GM23338 (cell line): ENCODE results near the gene EPS8L2. TPM values are rescaled to one million over a fixed set of nuclear protein-coding genes. Genes with fewer than 3 reads are reported as not detected.

Experiments
- ATAC-seq: fragments of 200-7000 bp; cut with Tn5 transposase; 3 replicates; pipeline ENCODE4 v1.9.1; 2020
- DNase-seq: peaks from one replicate; pipeline ENCODE4 v3.0.0-alpha.2; 2015; ENCODE audit warnings: low spot score
- H2AFZ ChIP-seq: fragments of 200-600 bp; sonication (generic); 2 replicates; pipeline ENCODE4 v1.8.0; 2016; ENCODE audit warnings: antibody characterized with exemption, mild to moderate bottlenecking, moderate library complexity
- H3F3A ChIP-seq: fragments of 200-600 bp; sonication (generic); replicated peaks from 2 replicates; pipeline ENCODE4 v1.8.0; 2017; ENCODE audit warnings: antibody characterized with exemption, mixed run types, low read depth
- H3K27ac ChIP-seq: fragments of 200-600 bp; sonication (generic); 2 replicates; pipeline ENCODE4 v1.6.1; 2016; ENCODE audit warnings: low read depth
- H3K27me3 ChIP-seq: fragments of 200-600 bp; sonication (generic); 2 replicates; pipeline ENCODE4 v1.8.0; 2016; ENCODE audit warnings: mild to moderate bottlenecking, mixed run types, moderate library complexity; ENCODE audit not compliant: insufficient read depth
- H3K36me3 ChIP-seq: fragments of 200-600 bp; sonication (generic); 2 replicates; pipeline ENCODE4 v1.8.0; 2016; ENCODE audit warnings: mild to moderate bottlenecking; ENCODE audit not compliant: insufficient read depth
- H3K4me1 ChIP-seq: fragments of 200-600 bp; sonication (generic); 2 replicates; pipeline ENCODE4 v1.8.0; 2016; ENCODE audit warnings: mild to moderate bottlenecking, moderate library complexity; ENCODE audit not compliant: insufficient read depth
- H3K4me2 ChIP-seq: fragments of 200-600 bp; sonication (generic); 2 replicates; pipeline ENCODE4 v1.7.1; 2017; ENCODE audit warnings: mixed run types
- H3K4me3 ChIP-seq: fragments of 200-600 bp; sonication (generic); 2 replicates; pipeline ENCODE4 v1.6.1; 2016; ENCODE audit warnings: mixed run types
- H3K79me2 ChIP-seq: fragments of 200-600 bp; sonication (generic); replicated peaks from 2 replicates; pipeline ENCODE4 v1.8.0; 2017; ENCODE audit warnings: mild to moderate bottlenecking; ENCODE audit not compliant: insufficient read depth
- H3K9me2 ChIP-seq: fragments of 200-600 bp; sonication (generic); 2 replicates; pipeline ENCODE4 v1.8.0; 2017; ENCODE audit not compliant: insufficient read depth
- H4K20me1 ChIP-seq: fragments of 200-600 bp; sonication (generic); replicated peaks from 2 replicates; pipeline ENCODE4 v1.8.0; 2017; ENCODE audit warnings: mild to moderate bottlenecking; ENCODE audit not compliant: insufficient read depth
- H3K27ac Mint-ChIP-seq: 2 replicates; pipeline ENCODE4 v1.8.0; 2020; ENCODE audit warnings: inconsistent platforms, mild to moderate bottlenecking, moderate library complexity, mixed read lengths
- H3K27me3 Mint-ChIP-seq: 3 replicates; pipeline ENCODE4 v1.8.0; 2022; ENCODE audit warnings: low read depth, mild to moderate bottlenecking, moderate library complexity, mixed read lengths, inconsistent platforms; ENCODE audit not compliant: insufficient read depth, poor library complexity
- H3K36me3 Mint-ChIP-seq: 3 replicates; pipeline ENCODE4 v1.8.0; 2021; ENCODE audit warnings: low read depth, mild to moderate bottlenecking, inconsistent platforms, moderate library complexity, mixed read lengths
- H3K4me1 Mint-ChIP-seq: 3 replicates; pipeline ENCODE4 v1.8.0; 2020; ENCODE audit warnings: mild to moderate bottlenecking, inconsistent platforms, mixed read lengths
- H3K4me3 Mint-ChIP-seq: 3 replicates; pipeline ENCODE4 v1.8.0; 2021; ENCODE audit warnings: moderate library complexity, mild to moderate bottlenecking, inconsistent platforms, mixed read lengths
- H3K9me3 Mint-ChIP-seq: 3 replicates; pipeline ENCODE4 v1.8.0; 2020; ENCODE audit warnings: moderate library complexity, mild to moderate bottlenecking, inconsistent platforms, mixed read lengths
- EZH2 ChIP-seq: fragments of 200-600 bp; sonication (generic); IDR thresholded peaks from one replicate; pipeline ENCODE4 v1.8.0; 2017; ENCODE audit warnings: antibody characterized with exemption, mild to moderate bottlenecking, low read depth; ENCODE audit not compliant: unreplicated experiment
- POLR2AphosphoS5 ChIP-seq: IDR thresholded peaks from 2 replicates; pipeline ENCODE4 v1.6.1; 2016; ENCODE audit warnings: antibody characterized with exemption, low read depth
- ZNF462 ChIP-seq: fragments of 250-450 bp; sonication (Bioruptor Pico); IDR thresholded peaks from 2 replicates; pipeline ENCODE4 v1.5.0; 2020; ENCODE audit warnings: mild to moderate bottlenecking, moderate library complexity
- polyA plus RNA-seq: library from polyadenylated mRNA; unstranded; fragments of >200 nt; fragmentation: Nextera tagmentation; extraction: Ambion mirVana; gene quantifications from 2 replicates; pipeline ENCODE4 v1.2.1, GENCODE V29; 2016
- total RNA-seq: library from RNA; depleted of rRNA; stranded (reverse); fragments of >200 nt; shearing (Covaris generic); gene quantifications from 2 replicates; pipeline ENCODE4 v1.2.3, GENCODE V29; 2014

EPS8L2 gene
- total and polyA plus RNA-seq, 2 experiments from 2014 or later: 38.7 to 59.4 TPM

- H3K27ac ChIP-seq: 0 out of 2 replicates have a peak overlapping the region, but pooled peaks have one; percentile 32
- no peaks in the 10 kb centered on the region for H3K9me2 ChIP-seq
- ATAC-seq (peak; percentile 30), DNase-seq (no peak)
- Mint-ChIP-seq H3K4me1 (peaks cover 10% of the 10 kb centered on the region), H3K27ac (peak overlapping the region; percentile 90; the same call in 1 of the 2 replicates), H3K27me3 (peaks cover 32% of the 10 kb centered on the region), H3K36me3 (peaks cover 82% of the 10 kb centered on the region), H3K4me3 (no peak overlapping the region), H3K9me3 (no peaks in the 10 kb centered on the region)
- peaks cover 66% of the 10 kb centered on the region for H3F3A ChIP-seq
- no peak overlapping the region for H3K4me2 ChIP-seq
- H3K27me3 ChIP-seq: no peaks in the 10 kb centered on the region
- no peak overlapping the region for H2AFZ ChIP-seq
- no peak overlapping the region for H3K4me3 ChIP-seq
- H3K4me1 ChIP-seq: peaks cover 8% of the 10 kb centered on the region
- no peaks in the 10 kb centered on the region for H3K79me2 ChIP-seq
- H3K36me3 ChIP-seq: peaks cover 46% of the 10 kb centered on the region
- peaks cover 8% of the 10 kb centered on the region; the same call in 1 of the 2 replicates for H4K20me1 ChIP-seq
- TF ChIP-seq ZNF462 (no peak), POLR2AphosphoS5 (peak; percentile 10; the same call in 1 of the 2 replicates)
Measured at GRCh38 chr11:763549-764321, 57.7 kb downstream of the EPS8L2 start.

GRCh38 chr11:764322-765024, 58.4 kb downstream of the EPS8L2 start:
- Mint-ChIP-seq H3K4me1 (peaks cover 10% of the 10 kb centered on the region), H3K4me3 (no peak overlapping the region), H3K27me3 (peaks cover 32% of the 10 kb centered on the region), H3K27ac (no peak overlapping the region), H3K36me3 (peaks cover 82% of the 10 kb centered on the region), H3K9me3 (no peaks in the 10 kb centered on the region)
- peaks cover 43% of the 10 kb centered on the region for H3K36me3 ChIP-seq
- TF ChIP-seq POLR2AphosphoS5 (peak; percentile 5; the same call in 1 of the 2 replicates), EZH2 (no peak)
- H3F3A ChIP-seq: peaks cover 64% of the 10 kb centered on the region
- no peak overlapping the region for H3K4me2 ChIP-seq
- no peak overlapping the region for H2AFZ ChIP-seq
- H4K20me1 ChIP-seq: peaks cover 6% of the 10 kb centered on the region; the same call in 1 of the 2 replicates
- no peak overlapping the region for H3K4me3 ChIP-seq
- H3K79me2 ChIP-seq: no peaks in the 10 kb centered on the region
- 0 out of 2 replicates have a peak overlapping the region, but pooled peaks have one; percentile 63 for H3K27ac ChIP-seq
- ATAC-seq: no peak
- H3K9me2 ChIP-seq: no peaks in the 10 kb centered on the region
- no peak for DNase-seq
- no peaks in the 10 kb centered on the region for H3K27me3 ChIP-seq
- H3K4me1 ChIP-seq: peaks cover 8% of the 10 kb centered on the region
